HTERT RPE-1 (cell line): ENCODE data around the gene SWAP70.
"Not testable (repeated sequence)": the region's sequence is repeated elsewhere in the genome, so short reads cannot be mapped to it uniquely, and the experiment has no call there.

ENCODE experiments used
- in situ Hi-C: fragments of 300-500 bp; cut with MboI; formaldehyde crosslinking; loops from 4 replicates; pipeline ENCODE4 v1.14.3; 2020; ENCODE audit warnings: low sequenced_read_pairs

SWAP70 gene

DNA sequence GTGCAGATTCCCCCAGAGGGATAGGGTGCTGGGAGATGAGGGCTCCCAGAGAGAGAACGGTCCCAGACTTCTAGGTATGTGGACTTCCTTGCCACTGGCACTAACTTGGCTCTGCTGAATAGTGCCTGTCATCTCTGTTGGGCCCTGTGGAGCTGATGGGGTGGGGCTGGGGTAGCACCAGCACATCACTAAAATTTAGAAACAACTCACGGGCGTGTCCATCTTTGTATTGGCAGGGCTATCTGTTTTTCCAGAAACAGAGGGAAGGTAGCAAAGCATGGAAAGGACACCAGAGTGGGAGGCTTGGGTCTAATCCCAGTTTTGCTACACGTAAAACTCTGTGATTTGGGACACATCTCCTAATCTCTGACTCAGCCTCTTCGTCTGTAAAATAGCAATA is 25.8 kb downstream of the SWAP70 start:
- in situ Hi-C loops, result no loop called here

DNA sequence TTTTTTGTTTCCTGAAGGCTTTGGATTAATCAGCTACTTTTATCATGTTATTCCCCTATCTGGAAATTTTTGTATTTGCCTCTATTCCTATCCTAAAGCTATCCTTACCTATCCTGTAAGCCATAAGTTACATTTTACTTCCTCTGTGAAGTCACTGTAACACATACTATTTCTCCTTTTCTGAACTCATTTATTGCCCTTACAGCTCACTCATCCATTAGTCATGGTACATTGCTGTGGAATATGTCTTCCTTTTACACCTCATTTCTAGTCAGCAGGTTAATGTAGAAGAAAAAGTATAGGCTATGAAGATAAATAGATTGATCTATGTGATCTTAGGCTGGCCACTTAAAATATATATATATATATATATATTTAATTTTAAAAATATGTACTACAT is 28.0 kb downstream of the SWAP70 start:
- in situ Hi-C loops, result no loop called here

DNA sequence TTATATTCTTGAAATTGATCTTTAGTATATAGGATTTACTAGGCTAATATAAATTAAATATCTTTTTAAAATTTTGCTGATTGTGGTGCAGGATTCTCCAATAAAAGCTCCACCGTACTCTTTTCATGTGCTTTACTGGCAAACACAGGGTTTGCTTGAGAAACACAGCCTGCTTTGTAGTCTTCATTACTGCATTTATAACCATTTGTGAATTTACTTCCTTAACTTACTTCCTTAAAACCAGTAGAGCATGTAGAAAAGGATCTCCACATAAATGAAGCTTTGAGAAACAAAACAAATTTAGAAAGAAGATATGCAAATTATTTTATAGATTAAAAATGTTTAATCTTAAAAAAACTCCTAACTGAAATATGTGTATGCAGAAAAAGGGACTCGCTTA is 28.8 kb downstream of the SWAP70 start:
- in situ Hi-C loops, result no loop called here

DNA sequence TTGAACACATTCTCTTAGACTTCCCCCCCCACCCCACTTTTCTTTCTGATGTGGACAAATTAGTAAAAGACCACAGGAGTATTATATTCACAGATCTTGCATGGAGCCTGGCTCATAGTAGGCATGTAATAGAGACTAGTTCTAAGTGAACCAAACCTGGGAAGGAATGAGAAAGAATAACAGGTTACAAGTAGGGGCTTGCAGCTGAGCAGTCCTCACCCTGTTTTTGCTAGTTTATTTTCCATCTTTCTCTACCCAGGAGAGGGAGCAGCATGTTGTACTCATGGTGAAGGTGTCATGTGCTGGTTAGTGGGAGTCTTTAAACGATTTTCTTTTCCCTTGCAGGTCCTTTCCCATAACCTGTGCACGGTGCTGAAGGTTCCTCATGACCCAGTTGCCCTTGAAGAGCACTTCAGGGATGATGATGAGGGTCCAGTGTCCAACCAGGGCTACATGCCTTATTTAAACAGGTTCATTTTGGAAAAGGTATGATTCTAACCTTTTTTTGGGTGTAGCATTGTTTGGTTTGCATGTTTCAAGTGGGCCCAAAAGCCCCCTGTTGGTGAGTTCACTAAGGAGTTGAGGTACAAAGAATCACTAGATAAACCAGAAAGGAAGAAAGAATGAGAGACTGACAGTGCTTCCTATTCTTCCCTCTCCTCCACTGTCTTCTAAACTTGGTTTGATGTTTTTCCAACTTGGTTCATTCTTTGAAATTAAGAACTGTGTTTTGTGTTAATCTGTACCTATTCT is 30.1 kb downstream of the SWAP70 start:
- in situ Hi-C loops, result no loop called here

DNA sequence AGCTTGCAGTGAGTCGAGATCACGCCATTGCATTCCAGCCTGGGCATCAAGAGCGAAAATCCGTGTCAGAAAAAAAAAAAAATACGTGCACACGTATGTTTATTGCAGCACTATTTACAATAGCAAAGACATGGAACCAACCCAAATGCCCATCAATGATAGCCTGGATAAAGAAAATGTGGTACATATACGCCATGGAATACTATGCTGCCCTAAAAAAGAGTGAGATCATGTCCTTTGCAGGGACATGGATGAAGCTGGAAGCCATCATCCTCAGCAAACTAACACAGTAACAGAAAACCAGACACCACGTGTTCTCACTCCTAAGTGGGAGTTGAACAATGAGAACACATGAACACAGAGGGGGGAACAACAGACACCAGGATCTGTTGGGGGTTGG is 31.4 kb downstream of the SWAP70 start:
- in situ Hi-C loops, result not testable (repeated sequence)

DNA sequence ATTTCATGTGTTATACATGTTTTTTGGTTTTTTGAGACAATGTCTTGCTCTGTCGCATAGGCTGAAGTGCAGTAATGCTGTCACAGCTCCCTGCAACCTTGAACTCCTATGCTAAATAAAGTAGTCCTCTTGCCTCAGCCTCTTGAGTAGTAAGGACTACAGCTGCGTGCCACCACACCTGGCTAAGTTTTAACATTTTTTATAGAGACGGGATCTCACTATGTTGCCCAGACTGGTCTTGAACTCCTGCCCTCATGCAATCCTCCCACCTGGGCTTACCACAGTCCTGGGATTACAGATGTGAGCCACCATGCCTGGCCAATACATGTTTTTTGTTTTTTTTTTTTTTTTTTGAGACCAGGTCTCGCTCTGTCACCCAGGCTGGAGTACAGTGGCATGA is 33.9 kb downstream of the SWAP70 start:
- in situ Hi-C loops, result no loop called here

DNA sequence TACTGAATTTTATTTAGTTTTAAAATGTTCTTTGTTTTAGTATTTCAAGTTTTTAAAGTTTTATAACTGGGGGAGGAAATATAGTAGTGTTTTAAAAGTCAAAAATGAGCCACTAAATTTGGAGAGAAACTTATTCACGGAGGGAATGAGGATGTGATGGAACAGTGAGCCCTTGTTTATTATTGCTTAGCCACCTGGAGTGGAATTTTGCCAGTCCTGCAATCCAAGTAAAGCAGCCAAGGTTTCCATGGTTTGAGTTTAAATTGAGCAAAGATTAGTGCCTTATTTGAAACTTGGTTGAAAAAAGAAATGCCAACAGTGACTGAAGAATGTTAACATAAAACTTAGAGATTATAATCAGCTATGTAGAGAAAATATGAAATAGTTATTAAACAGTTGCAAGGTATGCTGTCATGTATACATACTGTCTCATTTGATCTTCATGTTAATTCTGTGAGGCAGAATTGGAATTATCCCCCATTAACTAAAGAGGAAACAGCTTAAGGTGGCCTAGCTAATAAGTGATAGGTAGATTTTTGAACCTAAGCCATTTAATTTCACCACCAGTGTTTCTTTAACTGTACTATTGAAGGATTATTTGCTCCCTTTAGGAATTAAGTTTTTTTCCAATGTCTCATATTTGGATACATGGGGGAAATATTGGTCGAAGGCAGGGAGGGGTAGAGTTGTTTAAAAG is 36.4 kb downstream of the SWAP70 start:
- in situ Hi-C loops, result no loop called here

DNA sequence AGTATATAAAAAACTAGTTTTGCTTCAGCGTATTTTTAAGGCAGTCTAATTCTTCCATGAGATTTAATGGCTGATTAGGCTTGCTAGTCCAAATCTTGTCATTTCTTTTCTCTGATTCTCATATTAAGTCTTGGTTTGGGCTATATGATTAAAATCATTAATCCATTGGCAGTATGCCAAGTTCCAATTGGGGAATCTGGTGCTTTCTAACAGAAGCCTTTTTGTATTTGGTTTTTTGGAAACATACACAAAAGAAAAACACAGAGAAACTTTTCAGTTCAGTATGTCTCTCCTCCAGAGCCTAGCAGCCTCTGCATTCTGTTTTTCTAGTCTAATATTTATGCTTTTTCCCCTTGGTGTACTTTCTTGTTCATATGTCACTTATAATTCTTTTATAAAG is 37.9 kb downstream of the SWAP70 start:
- in situ Hi-C loops, result no loop called here

DNA sequence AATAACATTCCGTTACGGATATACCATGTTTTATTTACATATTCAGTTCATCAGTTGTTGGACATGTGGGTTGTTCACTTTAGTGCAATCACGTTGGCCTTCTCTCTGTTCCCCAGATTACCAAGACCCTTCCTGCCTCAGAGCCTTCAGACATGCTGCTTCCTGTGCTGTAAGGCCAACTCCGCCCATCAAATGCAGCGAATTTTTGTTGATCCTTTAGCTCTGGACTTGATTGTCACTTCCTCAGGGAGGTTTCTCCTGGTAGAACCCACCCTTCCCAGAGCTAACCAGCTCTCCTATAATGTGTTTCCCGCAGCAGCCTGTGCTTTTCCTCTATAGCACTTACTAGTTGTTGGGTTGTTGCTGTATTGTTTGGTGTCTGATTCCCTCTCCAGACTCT is 39.4 kb downstream of the SWAP70 start:
- in situ Hi-C loops, result no loop called here

DNA sequence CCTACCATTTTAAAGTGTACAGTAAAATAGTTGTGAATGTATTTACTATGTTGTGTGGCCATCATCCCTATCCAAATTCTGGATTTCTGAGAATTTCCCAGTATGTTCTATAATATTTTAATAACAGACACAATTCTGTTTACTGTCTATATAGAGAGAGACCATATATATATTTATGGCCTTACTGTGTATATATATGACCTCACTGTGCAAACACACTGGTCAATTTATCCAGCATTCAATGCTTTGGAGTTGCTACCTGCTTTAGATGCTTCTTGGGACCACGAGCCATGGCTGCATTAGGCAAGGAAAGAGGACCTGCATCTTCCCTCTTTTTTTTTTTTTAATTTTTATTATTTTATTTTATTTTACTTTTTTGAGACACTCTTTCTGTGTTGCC is 40.2 kb downstream of the SWAP70 start:
- in situ Hi-C loops, result no loop called here

DNA sequence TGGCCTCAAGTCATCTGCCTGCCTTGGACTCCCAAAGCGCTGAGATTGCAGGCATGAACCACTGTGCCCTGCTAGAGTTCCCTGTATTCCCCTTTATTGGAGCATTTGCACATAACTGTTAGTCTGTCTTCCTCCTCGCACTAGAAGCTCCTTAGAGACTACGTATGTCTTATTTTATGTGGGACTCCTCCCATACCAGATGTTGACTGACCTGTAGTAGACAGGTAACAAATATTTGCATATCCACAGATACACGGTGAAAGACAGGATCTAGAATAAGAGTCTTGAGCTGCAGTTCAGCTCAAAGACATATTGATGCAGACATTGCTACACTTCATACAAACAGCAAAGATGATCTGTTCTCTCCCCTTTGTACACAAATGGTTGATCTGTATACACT is 40.7 kb downstream of the SWAP70 start:
- in situ Hi-C loops, result no loop called here

DNA sequence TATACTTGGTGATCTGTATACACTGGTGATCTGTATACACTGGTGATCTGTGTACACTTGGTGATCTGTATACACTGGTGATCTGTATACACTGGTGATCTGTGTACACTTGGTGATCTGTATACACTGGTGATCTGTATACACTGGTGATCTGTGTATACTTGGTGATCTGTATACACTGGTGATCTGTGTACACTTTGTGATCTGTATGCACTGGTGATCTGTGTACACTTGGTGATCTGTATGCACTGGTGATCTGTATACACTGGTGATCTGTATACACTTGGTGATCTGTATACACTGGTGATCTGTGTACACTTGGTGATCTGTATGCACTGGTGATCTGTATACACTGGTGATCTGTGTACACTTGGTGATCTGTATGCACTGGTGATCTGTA is 41.5 kb downstream of the SWAP70 start:
- in situ Hi-C loops, result not testable (repeated sequence)

DNA sequence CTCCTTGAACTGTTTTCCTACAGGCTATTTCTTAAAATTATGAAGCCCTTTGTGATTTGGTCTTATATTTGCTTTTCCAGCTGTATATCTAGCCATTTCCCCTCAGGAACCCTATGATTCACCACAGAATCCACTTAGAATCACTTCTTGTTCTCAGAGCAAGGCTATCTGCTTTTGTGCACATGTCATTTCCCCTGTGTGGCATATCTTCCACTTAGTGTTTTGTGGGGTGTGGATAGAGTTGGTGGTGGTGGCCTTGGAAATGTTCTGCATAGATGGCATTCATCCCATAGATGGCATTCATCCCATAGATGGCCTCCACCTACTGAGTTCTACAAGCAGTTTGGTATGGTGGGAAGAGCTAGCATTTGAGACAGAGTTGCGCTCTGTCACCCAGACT is 44.7 kb downstream of the SWAP70 start:
- in situ Hi-C loops, result no loop called here

DNA sequence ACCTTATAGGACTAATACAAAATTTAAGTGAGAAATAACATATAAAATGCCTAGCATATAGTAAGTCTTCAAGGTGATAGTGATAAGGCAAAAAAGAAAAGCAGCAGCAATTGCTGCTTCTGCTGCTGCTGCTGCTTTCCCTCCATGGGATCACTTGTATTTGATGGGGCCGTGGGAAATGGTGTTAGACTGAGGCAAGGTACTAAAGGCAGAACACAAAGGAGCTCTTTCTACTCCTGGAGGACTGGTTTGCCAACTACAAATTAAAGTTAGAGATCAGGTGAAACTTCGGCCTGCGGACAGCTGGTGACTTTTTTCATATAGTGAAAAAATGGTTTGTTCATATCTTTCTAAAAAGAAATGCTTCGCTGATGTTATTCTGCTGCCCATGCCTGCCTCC is 46.3 kb downstream of the SWAP70 start:
- in situ Hi-C loops, result no loop called here

DNA sequence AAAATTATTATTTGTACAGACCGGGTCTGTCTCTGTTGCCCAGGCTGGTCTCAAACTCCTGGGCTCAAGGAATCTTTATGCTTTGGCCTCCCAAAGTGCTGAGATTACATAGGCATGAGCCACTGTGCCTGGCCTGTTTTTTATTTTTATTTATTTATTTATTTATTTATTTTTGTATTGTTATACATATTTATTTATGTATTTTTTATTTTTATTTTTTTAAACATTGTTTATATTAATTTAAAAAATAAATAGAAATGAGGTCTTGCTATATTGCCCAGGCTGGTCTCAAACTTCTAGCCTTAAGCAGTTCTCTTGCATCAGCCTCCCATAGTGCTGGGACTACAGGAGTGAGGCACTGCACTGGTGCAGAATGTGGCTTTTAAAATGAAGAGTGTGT is 47.0 kb downstream of the SWAP70 start:
- in situ Hi-C loops, result no loop called here

DNA sequence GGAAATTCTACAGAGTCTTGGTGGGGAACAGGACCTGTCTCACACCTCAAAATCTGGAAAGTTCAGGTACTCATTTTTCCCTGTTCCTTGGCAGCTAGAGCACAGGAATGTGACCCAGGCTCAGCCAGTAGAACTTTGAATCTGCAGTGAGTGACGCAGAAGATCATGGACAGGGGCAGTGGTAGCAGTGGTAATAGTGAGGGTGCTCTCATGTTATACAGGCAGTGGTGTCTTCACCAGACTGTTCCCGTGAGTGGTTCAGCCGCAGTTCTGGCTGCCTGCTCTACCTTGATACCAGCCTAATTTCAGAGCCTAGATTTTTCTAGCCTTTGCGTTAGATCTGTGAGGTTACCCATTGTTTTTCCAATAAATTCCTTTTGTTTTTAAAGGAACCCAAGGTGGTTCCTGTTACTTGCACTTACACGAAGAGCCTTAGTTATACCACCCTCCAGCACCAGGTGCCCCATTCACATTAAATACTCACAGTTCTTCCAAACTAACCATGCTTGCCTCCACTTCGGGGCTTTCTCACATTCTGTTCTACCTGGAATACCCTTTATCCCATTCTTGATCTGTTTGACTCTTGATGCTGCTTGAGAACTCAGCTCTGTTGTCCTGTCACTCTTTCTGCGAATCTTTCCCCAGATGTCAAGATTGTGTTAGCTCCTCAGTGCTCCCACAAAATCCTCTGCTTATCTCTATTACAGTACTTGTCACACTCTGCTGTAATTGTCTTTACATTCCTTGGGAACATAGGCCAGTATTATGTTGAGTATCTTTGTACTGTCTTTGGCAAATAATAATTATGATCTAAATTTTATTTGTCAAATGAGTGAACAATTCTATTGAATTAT is 47.8 kb downstream of the SWAP70 start:
- in situ Hi-C loops, result no loop called here

DNA sequence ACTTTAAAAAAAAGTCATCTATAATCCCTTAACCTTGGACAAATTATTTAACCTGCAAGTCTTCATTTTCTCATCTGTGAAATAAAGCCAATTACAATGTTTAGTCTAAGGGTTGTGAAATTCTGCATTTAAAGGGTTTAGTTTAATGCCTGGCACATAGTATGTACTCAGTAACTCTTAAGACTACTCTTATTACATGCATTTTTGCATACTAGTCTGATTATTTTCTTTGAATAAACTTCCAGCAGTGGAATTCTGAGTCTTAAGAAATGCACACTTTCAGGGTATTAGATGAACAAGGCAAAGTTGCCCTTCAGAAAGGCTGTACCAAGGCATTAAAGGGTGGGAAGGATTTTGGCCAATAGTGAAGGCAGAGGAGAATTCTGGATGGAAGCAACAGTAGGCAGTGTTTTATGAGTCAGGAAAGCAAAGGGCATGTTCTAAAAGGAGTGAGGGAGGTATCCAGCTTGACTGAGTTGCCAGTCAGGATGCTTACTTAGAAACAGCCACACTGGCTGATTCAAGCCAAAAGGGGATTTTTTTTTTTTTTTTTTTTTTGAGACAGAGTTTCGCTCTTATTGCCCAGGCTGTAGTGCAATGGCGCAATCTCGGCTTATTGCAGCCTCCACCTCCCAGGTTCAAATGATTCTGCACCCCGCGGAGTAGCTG is 50.5 kb downstream of the SWAP70 start:
- in situ Hi-C loops, result no loop called here

DNA sequence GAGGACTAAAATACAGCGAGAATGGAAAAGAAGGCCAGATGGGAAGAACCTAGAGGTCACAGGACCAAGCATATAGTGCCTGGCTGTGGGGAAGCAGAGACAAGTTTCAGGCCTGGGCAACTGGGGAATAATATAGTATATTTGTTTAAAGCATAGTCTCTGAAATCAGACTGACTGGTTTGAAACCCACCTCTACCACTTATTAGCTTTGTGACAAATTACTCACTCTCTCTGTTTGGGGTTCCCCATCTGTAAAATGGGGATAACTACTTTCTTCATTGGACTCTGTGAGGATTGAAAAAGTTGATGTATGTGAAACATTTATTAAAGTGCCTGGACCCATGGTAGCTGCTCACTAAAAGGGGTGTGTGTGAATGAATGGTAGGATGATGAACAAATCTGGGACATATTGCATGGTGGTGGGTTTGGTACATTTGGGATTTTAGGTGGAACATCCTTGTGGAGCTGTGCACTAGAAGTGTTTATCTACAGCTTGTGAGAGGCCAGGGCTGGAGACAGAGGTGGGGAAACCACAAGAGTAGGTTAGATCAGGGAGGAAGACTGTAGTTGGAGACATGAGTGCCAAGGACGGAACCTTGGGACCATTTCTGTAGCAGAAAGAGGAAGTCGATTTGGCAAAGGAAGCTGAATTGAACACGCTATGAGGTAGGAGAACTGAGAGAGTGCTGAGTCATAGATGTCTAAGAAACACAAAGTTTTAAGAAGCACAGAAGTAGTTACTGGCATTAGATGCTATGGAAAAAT is 52.6 kb downstream of the SWAP70 start:
- in situ Hi-C loops, result no loop called here

DNA sequence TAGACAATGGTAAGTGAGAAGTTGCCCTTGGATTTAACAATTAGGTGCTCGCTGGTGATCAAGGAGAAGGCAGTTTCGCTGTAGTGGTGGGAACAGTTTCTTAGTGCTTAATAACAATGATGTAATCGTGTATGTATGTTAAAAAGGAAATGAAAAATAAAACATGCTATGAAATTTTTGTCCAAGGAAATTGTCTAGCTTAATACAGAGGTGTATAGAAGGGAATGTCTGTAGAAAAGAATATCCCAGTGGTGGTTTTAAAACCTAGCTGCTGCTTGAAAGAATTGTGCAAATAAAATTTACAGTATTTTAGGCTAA is 53.1 kb downstream of the SWAP70 start:
- in situ Hi-C loops, result no loop called here

DNA sequence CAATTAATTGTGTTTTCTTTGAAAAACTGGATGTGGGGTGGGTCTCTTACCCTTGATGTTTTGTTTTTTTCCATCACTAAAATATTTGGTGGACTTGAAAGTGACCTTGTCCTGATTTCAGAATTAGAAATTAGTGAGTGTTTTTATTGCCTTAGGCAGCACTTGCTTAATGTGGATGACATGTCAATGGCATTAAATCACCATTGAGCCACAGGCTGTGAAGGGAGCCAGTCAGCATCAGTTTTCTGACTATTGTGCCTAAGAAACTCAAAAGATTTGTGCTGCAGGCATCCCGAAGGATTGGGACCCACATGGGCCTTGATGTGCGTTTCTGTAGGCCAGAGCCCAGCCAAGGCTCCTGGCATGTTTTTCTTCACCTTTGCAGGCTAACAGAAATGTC is 53.8 kb downstream of the SWAP70 start:
- in situ Hi-C loops, result no loop called here

DNA sequence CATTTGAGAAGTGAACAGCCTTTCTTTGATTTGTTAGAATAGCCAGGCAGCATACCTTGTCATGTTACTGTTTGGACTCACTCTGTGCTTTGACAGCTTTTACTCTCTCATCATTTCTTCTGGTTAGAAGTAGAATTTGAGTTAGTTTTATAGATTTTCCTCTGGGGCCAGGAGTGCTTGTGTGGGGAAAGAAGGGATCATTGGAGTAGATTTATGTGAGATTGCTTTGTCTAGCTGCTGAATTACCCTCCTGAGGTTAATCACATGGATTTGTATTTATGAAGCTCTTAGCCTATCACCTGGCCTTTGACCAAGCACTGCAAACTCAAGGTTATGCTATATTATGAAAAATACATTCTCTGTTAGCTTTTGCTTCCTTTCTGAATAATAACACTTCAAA is 54.3 kb downstream of the SWAP70 start:
- in situ Hi-C loops, result no loop called here
